ENCODE results near the gene DNAJC30.

GRCh38 chr7:73704640-73705550 is 21.6 kb upstream of the DNAJC30 start:
- TF ChIP-seq, protein P1, sequence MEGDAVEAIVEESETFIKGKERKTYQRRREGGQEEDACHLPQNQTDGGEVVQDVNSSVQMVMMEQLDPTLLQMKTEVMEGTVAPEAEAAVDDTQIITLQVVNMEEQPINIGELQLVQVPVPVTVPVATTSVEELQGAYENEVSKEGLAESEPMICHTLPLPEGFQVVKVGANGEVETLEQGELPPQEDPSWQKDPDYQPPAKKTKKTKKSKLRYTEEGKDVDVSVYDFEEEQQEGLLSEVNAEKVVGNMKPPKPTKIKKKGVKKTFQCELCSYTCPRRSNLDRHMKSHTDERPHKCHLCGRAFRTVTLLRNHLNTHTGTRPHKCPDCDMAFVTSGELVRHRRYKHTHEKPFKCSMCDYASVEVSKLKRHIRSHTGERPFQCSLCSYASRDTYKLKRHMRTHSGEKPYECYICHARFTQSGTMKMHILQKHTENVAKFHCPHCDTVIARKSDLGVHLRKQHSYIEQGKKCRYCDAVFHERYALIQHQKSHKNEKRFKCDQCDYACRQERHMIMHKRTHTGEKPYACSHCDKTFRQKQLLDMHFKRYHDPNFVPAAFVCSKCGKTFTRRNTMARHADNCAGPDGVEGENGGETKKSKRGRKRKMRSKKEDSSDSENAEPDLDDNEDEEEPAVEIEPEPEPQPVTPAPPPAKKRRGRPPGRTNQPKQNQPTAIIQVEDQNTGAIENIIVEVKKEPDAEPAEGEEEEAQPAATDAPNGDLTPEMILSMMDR (IDR thresholded peaks at IDR 0.05 in 2 of 3, conservative IDR thresholded peaks at IDR 0.05 in 1 of 3; ENCODE audit: borderline replicate concordance in 1 of 3, insufficient read depth in 1 of 3, low read depth in 2 of 3, low read length in 2 of 3), result no peak
- TF ChIP-seq CEBPB (IDR thresholded peaks at IDR 0.05; ENCODE audit: low read depth) (no peak), ZFX (IDR thresholded peaks at IDR 0.05) (no peak), SP1 (IDR thresholded peaks at IDR 0.05; ENCODE audit: low read depth) (no peak), POLR2A (IDR thresholded peaks at IDR 0.05; ENCODE audit: borderline replicate concordance, extremely low read depth, insufficient read depth, insufficient read length) (no peak), SIN3A (IDR thresholded peaks at IDR 0.05; ENCODE audit: low read depth) (no peak), EGR1 (IDR thresholded peaks at IDR 0.05; ENCODE audit: low read depth) (no peak)
- TF ChIP-seq, protein P2, sequence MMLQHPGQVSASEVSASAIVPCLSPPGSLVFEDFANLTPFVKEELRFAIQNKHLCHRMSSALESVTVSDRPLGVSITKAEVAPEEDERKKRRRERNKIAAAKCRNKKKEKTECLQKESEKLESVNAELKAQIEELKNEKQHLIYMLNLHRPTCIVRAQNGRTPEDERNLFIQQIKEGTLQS (IDR thresholded peaks at IDR 0.05), result no peak
- TF ChIP-seq, protein P3, sequence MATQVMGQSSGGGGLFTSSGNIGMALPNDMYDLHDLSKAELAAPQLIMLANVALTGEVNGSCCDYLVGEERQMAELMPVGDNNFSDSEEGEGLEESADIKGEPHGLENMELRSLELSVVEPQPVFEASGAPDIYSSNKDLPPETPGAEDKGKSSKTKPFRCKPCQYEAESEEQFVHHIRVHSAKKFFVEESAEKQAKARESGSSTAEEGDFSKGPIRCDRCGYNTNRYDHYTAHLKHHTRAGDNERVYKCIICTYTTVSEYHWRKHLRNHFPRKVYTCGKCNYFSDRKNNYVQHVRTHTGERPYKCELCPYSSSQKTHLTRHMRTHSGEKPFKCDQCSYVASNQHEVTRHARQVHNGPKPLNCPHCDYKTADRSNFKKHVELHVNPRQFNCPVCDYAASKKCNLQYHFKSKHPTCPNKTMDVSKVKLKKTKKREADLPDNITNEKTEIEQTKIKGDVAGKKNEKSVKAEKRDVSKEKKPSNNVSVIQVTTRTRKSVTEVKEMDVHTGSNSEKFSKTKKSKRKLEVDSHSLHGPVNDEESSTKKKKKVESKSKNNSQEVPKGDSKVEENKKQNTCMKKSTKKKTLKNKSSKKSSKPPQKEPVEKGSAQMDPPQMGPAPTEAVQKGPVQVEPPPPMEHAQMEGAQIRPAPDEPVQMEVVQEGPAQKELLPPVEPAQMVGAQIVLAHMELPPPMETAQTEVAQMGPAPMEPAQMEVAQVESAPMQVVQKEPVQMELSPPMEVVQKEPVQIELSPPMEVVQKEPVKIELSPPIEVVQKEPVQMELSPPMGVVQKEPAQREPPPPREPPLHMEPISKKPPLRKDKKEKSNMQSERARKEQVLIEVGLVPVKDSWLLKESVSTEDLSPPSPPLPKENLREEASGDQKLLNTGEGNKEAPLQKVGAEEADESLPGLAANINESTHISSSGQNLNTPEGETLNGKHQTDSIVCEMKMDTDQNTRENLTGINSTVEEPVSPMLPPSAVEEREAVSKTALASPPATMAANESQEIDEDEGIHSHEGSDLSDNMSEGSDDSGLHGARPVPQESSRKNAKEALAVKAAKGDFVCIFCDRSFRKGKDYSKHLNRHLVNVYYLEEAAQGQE (IDR thresholded peaks at IDR 0.05; ENCODE audit: low read depth), result no peak

Measured in HCT116 (cell line).